Measurements from ENCODE around the gene COL24A1. TPM values are rescaled to one million over a fixed set of nuclear protein-coding genes. Genes with fewer than 3 reads are reported as not detected.

The COL24A1 gene
- total and polyA plus RNA-seq, 2 of the 8 experiments (the other 6 are each of a cell fraction or from before 2014, with no cell fraction given): 0.23 to 1.1 TPM

GRCh38 chr1:85756864-85757263 lies 399.7 kb downstream of the COL24A1 start:
- H3K4me1 ChIP-seq (replicated peaks in 1 of 4; ENCODE audit: control insufficient read depth in 3 of 4, insufficient read depth in 4 of 4, low read length in 3 of 4): no peaks in the 10 kb centered on the region
- H4K8ac ChIP-seq (ENCODE audit: extremely low read depth, insufficient read depth, low read length): no peak overlapping the region
- no peaks in the 10 kb centered on the region for H3K79me1 ChIP-seq (ENCODE audit: low read depth, low read length)
- H3K23ac ChIP-seq (ENCODE audit: insufficient read length): no peak overlapping the region
- no peaks in the 10 kb centered on the region for H3K9me3 ChIP-seq (ENCODE audit: insufficient read depth in 2 of 2, low read depth in 1 of 2, low read length in 1 of 2)
- H2AFZ ChIP-seq (ENCODE audit: low read length): no peak overlapping the region
- no peak overlapping the region for H3K9ac ChIP-seq (replicated peaks in 1 of 4; ENCODE audit: extremely low read depth in 1 of 4, low read depth in 3 of 4, low read length in 3 of 4)
- no peak overlapping the region for H3K18ac ChIP-seq (ENCODE audit: extremely low read depth, low read length)
- POLR2A ChIA-PET (ENCODE audit: partially characterized antibody): no interaction called here
- no peak overlapping the region for H2BK20ac ChIP-seq (ENCODE audit: low read length)
- no peaks in the 10 kb centered on the region for H3K27me3 ChIP-seq (replicated peaks in 1 of 4; ENCODE audit: control insufficient read depth in 3 of 4, extremely low read depth in 1 of 4, insufficient read depth in 3 of 4, low read length in 3 of 4)
- CTCF ChIA-PET (ENCODE audit: partially characterized antibody): interaction anchor here (1.4 kb wide), 1 partner anchor 12 kb away, joined by 4 read pairs; no protein-coding TSS in a partner anchor
- no peak overlapping the region for H2BK5ac ChIP-seq (ENCODE audit: low read depth, low read length)
- DNase-seq (ENCODE audit: low read depth in 1 of 2, low spot score in 2 of 2) (no peak), FAIRE-seq (no peak)
- no peak overlapping the region for H2AK5ac ChIP-seq (ENCODE audit: low read depth, low read length)
- no peak overlapping the region for H4K5ac ChIP-seq (ENCODE audit: insufficient read length, low read depth, low read length)
- no peak overlapping the region for H2BK120ac ChIP-seq (replicated peaks; ENCODE audit: low read depth, low read length)
- H2BK12ac ChIP-seq (ENCODE audit: low read depth, low read length): no peak overlapping the region
- H3K4ac ChIP-seq (replicated peaks; ENCODE audit: insufficient read length, low read depth, low read length): no peak overlapping the region
- H3K36me3 ChIP-seq (ENCODE audit: control insufficient read depth in 2 of 4, insufficient read depth in 4 of 4, low read length in 3 of 4): no peaks in the 10 kb centered on the region
- no peak overlapping the region for H4K91ac ChIP-seq (replicated peaks; ENCODE audit: insufficient read length, low read length)
- no peaks in the 10 kb centered on the region for H3K23me2 ChIP-seq (ENCODE audit: low read depth, low read length)
- no peaks in the 10 kb centered on the region for H4K20me1 ChIP-seq (replicated peaks in 1 of 2; ENCODE audit: control insufficient read depth in 1 of 2, insufficient read depth in 2 of 2, low read length in 2 of 2)
- no peak overlapping the region for H3K56ac ChIP-seq (replicated peaks; ENCODE audit: insufficient read length, low read depth, low read length)
- H3K4me3 ChIP-seq (ENCODE audit: extremely low read depth in 1 of 4, insufficient read depth in 2 of 4, low read depth in 3 of 4, low read length in 4 of 4): no peak overlapping the region
- H3K14ac ChIP-seq (ENCODE audit: insufficient read length): no peak overlapping the region
- 86% methylated on average over 5 of the region's 5 CpGs; no CpG with 5 or more reads in 1 of the 2 experiments for WGBS, 2 experiments (ENCODE audit: extremely low coverage in 1 of 2, insufficient coverage in 1 of 2, insufficient read length in 1 of 2, insufficient replicate concordance in 2 of 2, low coverage in 1 of 2, low lambda C conversion rate in 2 of 2, missing lambda C conversion rate in 1 of 2)
- H3K27ac ChIP-seq (ENCODE audit: low read depth, low read length): no peak overlapping the region
- no peak overlapping the region for H2BK15ac ChIP-seq (ENCODE audit: low read length)
- no peak overlapping the region for H3K4me2 ChIP-seq (ENCODE audit: insufficient read depth in 1 of 2, low read depth in 2 of 2, low read length in 2 of 2)
- H3K79me2 ChIP-seq (ENCODE audit: control insufficient read depth in 1 of 2, insufficient read depth in 2 of 2, low read length in 2 of 2): no peaks in the 10 kb centered on the region
- TF ChIP-seq SIX5 (IDR thresholded peaks at IDR 0.05; ENCODE audit: low read depth, low read length): no peak
- TF ChIP-seq SP1 (IDR thresholded peaks at IDR 0.05; ENCODE audit: low read depth, low read length): no peak
- no peak for TF ChIP-seq SAP30 (IDR thresholded peaks at IDR 0.05; ENCODE audit: insufficient read depth, insufficient replicate concordance, low read length)
- no peak for TF ChIP-seq SUZ12 (IDR thresholded peaks at IDR 0.05; ENCODE audit: low read length)
- no peak for TF ChIP-seq ASH2L (IDR thresholded peaks at IDR 0.05; ENCODE audit: low read length)
- TF ChIP-seq MAFK (IDR thresholded peaks at IDR 0.05; ENCODE audit: low read depth, low read length): no peak
- no peak for TF ChIP-seq FOSL1 (IDR thresholded peaks at IDR 0.05; ENCODE audit: insufficient read depth, low read depth, low read length)
- no peak for TF ChIP-seq EZH2 (IDR thresholded peaks at IDR 0.05; ENCODE audit: low read depth, low read length, severe bottlenecking)
- no peak for TF ChIP-seq TBP (IDR thresholded peaks at IDR 0.05; ENCODE audit: low read depth, low read length)
- TF ChIP-seq GTF2F1 (IDR thresholded peaks at IDR 0.05; ENCODE audit: borderline replicate concordance, low read depth, low read length): no peak
- TF ChIP-seq HDAC2 (IDR thresholded peaks at IDR 0.05; ENCODE audit: borderline replicate concordance in 1 of 2, low read depth in 2 of 2, low read length in 2 of 2): no peak
- TF ChIP-seq JUND (IDR thresholded peaks at IDR 0.05; ENCODE audit: low read length): no peak
- TF ChIP-seq RBBP5 (IDR thresholded peaks at IDR 0.05; ENCODE audit: borderline replicate concordance, low read depth, low read length): no peak
- no peak for TF ChIP-seq MAX (IDR thresholded peaks at IDR 0.05)
- no peak for TF ChIP-seq KDM4A (IDR thresholded peaks at IDR 0.05; ENCODE audit: low read depth, low read length, severe bottlenecking)

All from H1 (cell line).